Hematopoietic multipotent progenitor cell (in vitro differentiated cells): ENCODE results near the gene SNIP1. TPM values are rescaled to one million over a fixed set of nuclear protein-coding genes. Genes with fewer than 3 reads are reported as not detected.
"Not testable (repeated sequence)": the region's sequence is repeated elsewhere in the genome, so short reads cannot be mapped to it uniquely, and the experiment has no call there.

Experiments
- DNase-seq, 3 donors: peaks; one replicate each; pipeline ENCODE4 v3.0.0-alpha.2; 2011 to 2015; ENCODE audit warnings: low read depth in 2 of 3, low spot score in 2 of 3
- total RNA-seq: library from RNA; depleted of rRNA; stranded (reverse); fragments of >200 nt; gene quantifications from one replicate; pipeline ENCODE4 v1.2.3, GENCODE V29; 2012

SNIP1 gene
- total RNA-seq, 1 donor = 11.0 TPM

DNA sequence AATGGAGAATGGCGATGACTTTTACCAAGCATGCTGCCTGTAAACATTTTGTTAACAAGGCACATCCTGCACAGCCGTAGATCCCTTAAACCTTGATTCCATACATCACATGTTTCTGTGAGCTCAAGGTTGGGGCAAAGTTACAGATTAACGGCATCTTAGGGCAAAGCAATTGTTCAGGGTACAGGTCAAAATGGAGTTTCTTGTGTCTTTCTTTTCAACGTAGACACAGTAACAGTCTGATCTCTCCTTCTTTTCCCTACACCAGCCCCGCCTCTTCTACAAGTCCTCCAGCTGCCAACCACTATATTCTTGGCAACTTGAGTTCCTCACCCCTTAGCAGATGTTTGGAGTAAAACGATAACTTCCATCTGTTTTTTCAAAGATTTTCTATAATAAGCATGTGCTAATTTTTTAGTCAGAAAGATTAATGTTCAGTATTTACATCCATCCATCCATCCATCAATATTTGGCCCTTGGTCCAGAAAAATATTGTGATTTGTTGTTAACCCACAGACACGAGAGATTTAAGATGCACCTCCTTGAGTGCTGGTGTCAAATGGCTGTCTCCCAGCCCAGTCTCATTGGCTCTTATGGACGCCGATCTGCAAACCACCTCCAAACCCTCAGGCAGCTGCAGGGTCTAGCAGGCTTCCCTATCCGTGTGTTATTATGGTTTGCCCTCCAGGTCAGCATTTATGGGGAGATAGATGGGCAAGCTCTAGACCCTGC lies 6.5 kb upstream of the SNIP1 start:
- DNase-seq = no peak

DNA sequence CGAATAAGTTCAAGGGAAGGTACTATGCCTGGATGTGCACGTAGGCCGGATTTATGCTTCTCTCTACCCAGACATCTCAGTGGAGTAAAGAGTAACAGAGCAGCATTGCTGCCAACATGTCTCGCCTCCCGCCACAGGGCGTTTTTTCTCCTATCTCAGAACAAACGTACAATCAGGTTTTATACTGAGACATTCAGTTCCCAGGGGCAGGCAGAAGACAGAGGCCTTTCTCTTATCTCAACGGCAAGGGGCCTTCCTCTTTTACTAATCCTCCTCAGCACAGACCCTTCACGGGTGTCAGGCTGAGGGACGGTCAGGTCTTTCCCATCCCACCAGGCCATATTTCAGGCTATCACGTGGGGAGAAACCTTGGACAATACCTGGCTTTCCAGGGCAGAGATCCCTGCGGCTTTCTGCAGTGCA lies 5.9 kb upstream of the SNIP1 start:
- peak in 2 of 3 donors; percentile 5 to 18 for DNase-seq

DNA sequence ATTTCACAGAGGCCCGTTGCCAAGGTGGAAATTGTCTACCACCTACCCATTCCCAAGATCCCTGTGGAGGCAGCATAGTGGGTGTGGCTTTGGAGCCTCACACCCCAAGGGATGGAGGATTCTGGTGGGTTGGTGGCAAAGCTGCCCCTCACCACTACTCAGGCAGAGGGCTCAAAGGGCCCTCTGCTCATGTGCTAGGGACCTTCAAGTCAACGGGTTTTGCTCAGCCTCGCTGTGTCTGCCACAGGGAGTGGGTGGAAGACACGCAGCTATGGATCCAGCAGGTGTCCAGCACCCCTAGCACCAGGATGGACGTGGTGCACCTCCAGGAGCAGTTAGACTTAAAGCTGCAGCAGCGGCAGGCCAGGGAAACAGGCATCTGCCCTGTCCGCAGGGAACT lies 5.0 kb upstream of the SNIP1 start:
- no peak for DNase-seq

DNA sequence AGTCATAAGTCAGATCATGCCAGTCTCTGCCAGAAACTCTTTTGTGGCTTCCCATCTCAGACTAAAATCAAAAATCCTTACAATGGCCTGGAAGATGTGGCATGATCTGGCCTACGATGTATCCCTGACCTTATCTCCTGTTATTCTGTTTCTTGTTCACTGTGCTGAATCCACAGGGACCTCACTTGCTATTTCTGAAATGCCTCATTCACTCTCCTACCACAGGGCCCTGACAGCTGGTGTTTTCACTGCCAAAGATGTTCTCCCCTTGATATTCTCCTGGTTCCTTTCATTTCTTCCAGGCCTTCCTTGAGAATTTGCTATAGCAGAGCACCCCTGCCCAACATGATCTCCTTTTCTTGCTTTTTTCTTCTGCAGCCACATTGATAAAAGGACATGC lies 4.3 kb upstream of the SNIP1 start:
- DNase-seq = no peak

DNA sequence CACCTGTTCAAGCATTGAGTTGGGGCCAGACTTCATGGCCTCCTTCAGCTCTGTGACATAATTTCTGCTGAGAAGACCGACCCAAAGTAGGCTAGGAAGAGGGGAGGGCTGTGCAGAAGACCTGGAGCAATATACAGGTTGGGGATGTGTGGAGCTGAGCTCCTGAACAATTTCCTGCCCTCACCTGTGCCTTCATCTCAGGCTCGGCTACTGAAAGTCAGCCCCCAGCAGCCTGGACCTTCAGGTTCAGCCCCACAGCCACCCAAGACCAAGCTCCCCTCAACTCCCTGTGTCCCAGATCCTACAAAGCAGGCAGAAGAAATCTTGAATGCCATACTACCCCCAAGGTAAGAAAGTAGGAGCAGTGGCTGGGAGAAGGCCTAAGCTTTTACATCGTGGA lies 3.3 kb upstream of the SNIP1 start:
- DNase-seq = no peak

DNA sequence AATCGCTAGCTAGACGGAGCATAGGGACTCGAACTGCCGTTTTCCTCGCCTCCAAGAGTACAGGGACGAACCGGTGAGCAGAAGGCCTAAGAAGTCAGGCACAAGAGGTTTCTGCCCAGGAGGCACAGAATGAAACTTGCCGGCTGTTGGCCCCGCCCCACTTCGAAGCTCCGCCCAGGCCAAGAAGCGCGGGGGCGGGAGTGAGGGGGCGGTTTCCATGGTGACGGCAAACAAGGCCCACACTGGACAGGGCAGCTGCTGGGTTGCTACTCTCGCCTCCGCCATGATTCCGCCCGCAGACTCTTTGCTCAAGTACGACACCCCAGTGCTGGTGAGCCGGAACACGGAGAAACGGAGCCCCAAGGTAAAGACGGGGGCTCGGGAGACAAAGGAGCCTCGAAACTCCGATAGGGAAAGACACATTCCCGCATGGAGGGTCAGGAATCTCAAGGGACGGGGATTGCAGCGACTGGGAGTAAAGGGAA lies 2.7 kb upstream of the SNIP1 start, which contains the start of gene DNALI1:
TSS of gene DNALI1 (plus strand) at position 229 of the 485 bp plus-strand sequence. CDS start at position 284, 55 bp downstream.
- peak in 2 of 3 donors; percentile 51 to 56 for DNase-seq

DNA sequence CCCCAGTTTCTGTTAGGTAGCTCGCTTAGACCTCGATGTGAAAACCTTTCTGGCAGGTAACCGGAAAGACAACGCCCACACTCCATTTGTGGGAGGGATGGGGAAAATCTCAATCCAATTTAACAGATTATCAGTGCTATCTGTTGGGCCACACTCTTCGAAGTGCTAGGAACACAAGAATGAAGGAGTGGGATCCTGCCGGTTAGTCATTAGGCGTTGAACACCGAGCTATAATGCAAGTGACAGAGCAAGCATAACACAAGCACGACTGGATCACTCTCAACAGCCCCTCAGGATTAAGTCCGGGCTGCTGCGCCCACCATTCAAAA lies 531 bp downstream of the SNIP1 start:
- peak in 1 of 3 donors; percentile 8 for DNase-seq

DNA sequence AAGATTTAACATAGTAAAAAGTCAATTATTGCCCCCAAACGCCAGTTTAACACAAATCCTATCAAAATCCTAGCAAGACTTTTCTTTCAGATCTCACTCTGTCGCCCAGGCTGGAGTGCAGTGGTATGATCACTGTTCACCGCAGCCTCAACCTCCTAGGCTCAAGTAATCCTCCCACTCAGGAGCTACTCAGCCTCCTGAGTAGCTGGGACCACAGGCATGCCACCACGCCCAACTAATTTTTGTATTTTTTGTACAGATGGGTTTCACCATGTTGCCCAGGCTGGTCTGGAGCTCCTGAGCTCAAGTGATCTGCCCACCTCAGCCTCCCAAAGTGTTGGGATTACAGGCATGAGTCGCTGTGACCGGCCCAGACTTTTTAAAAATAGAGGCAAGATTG lies 4.8 kb downstream of the SNIP1 start:
- DNase-seq = no peak

DNA sequence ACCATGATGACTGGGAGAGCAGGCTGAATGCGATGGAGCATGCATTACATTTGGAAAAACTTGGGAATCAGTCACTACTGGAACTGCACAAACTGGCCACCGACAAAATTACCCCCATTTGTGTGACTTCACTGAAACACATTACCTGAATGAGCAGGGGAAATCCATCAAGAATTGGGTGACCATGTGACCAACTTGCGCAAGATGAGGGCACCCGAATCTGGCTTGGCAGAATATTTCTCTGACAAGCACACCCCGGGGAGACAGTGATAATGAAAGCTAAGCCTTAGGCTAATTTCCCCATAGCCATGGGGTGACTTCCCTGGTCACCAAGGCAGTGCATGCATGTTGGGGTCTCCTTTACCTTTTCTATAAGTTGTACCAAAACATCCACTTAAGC lies 9.1 kb downstream of the SNIP1 start:
- DNase-seq = no peak

DNA sequence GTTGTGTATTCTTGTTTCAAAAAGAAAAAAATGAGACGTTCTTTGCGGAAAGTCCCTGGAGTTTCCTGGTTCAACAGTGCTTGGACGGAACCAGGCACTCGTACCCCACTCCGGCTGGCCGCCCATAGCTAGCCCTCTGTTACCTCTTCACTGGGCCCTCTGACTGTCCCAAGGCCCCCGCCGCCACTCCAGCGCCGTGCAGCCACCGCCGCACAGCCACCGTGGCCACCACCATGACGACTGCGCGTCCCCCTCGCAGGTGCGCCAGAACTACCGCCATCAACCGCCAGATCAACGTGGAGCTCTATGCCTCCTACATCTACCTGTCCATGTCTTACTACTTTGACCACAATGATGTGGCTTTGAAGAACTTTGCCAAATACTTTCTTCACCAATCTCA lies 9.6 kb downstream of the SNIP1 start:
- DNase-seq = no peak

DNA sequence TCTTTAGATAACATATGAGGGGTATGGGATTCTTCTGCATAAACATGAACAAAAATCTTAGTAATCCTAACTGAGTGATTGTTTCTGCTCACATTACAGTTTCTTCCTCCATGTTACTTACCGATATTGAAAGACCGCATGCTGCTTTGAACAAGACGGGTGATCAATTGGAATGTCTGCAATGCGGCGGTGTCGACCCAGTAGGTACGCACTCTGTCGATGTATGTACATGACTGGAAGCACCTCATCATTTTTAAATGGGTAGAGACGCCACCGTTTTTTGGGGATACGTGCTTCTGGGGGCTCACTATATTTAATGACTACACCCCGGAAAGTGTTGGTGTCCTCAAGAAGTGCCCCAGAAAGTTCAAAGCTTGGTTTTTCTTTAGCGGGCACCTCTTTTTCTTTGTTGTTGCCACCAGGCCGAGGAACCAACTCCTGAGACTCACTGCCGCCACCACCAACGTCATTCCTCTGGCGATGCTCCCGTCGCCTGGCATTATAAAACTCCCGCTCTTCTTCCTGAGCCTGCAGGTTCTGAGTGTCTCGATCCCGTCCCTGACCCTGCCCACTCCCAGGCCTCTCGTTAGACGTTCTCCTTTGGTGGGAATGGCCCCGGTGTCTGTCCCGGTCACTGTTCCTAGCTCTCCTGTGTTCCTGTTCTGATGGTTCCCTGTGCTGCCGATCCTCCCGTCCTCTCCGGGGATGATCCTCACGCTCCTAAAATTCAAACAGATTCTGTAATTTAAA lies 13.9 kb downstream of the SNIP1 start:
- DNase-seq = no peak

DNA sequence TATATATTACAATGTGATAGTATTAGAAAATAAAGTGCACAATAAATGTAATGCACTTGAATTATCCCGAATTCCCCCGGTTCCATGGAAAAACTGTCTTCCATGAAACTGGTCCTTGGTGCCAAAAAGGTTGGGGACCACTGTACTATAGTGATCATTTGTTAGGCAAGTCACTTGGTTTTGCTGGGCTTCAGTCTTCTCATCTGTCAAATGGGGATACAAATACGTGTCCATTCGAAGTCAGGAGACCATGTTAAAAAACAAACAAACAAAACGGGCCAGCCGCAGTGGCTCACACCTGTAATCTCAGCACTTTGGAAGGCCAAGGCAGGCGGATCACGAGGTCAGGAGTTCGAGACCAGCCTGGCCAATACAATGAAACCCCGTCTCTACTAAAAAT lies 14.9 kb downstream of the SNIP1 start:
- not testable (repeated sequence) for DNase-seq

DNA sequence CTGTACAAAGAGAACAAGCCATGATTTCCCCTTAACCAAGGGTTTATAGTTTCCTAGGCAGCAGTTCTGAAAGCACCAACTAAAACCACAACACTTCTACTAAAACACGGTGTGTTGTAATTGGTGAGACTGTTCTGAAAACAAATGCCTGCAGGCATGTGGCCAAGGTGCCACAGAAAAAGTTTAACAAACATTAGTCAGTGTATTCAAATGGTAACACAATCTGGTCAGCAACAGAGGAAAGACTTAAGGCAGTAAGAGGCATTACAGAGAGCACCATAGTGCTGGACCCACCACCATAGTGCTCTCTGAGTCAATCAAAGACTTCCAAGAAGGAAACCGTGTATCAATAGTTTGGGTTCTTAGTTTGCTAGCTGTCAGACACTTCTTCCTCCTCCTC lies 16.7 kb downstream of the SNIP1 start:
- no peak for DNase-seq

DNA sequence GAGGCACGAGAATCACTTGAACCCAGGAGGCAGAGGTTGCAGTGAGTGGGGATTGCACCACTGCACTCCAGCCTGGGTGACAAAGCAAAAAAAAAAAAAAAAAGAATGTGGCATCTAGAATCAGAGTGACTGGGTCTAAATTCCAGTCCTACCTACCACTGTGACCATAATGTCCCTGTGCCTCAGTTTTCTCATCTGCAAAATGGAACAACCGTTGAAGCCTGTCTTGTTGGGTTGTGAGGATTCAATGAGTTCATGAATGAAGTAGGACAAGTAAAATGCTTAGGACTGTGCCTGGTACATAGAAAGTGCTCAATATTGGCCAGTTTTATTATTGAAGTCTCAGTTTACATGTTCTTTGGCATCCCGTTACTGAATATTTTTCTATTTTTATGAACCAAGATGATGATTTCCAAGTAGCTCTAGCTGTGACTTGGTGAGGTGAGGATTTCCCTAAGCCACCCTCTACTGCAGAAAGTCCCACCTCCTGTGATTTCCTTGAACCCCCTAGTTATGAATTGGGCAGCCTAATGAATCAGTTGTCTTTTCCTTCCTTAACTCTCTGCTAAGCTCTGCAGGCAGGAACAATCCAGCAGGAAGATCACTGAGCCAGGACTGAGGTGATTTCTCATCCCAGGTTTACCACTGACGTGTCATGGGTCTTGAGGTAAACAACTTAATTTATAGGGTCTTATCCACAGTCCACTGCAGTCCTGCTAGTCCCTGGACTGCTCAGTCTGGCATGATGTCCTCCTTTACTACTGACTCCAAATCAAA lies 20.6 kb downstream of the SNIP1 start:
- DNase-seq = no peak

DNA sequence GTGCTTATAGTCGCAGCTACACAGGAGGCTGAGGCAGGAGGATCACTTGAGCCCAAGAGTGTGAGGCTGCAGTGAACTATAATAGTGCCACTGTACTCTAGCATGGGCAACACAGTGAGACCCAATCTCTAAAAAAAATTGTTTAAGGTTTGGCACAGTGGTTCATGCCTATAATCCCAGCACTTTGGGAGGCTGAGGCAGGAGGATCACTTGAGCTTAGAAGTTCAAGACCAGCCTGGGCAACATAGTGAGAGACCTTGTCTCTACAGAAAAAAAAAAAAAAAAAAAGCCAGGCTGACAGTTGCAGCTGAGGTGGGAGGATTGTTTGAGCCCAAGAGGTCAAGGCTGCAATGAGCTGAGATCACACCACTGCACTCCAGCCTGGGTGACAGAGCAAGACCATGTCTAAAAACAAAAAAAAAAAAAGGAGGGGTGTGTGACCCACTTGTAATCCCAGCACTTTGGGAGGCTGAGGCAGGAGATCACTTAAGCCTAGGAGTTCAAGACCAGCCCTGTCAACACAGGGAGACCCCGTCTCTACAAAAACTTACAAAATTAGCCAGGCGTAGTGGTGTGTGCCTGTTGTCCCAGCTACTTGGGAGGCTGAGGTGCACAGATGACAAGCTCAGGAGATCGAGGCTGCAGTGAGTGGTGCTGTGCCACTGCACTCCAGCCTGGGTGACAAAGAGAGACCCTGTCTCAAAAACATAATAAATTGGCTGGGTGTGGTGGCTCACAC lies 21.5 kb downstream of the SNIP1 start:
- DNase-seq = not testable (repeated sequence)

DNA sequence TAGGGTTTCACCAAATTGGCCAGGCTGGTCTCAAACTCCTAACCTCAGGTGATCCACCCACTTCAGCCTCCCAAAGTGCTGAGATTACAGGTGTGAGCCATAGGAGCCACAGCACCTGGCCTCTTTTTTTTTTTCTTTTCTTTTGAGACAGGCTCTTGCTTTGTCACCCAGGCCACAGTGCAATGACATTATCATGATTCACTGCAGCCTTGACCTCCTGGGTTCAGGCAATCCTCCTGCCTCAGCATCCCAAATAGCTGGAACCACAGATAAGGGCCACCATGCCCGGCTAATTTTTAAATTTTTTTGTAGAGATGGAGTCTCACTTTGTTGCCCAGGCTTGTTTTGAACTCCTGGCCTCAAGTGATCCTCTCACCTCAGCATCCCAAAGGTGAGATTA lies 24.2 kb downstream of the SNIP1 start:
- DNase-seq = not testable (repeated sequence)

DNA sequence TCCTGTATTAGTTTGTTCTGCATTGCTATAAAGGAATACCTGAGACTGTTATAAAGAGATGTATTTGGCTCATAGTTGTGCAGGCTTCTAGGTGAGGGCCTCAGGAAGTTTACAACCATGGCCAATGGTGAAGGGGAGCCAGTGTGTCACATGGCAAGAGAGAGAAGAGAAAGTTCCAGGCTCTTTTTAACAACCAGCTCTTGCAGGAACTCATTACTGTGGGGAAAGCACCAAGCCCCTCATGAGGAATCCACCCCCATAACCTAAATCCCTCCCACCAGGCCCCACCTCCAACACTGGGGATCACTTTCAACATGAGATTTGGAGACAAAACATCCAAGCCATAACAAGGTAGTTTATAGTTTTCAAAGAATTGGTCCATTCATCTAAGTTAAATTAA lies 34.5 kb downstream of the SNIP1 start:
- no peak for DNase-seq

DNA sequence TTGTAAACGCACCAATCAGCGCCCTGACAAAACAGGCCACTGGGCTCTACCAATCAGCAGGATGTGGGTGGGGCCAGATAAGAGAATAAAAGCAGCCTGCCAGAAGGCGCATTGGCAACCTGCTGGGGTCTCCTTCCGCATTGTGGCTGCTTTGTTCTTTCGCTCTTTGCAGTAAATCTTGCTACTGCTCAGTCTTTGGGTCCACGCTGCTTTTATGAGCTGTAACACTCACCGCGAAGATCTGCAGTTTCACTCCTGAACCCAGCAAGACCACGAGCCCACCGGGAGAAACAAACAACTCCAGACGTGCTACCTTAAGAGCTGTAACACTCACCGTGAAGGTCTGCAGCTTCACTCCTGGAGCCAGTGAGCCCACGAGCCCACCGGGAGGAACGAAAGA lies 35.2 kb downstream of the SNIP1 start:
- DNase-seq = not testable (repeated sequence)

DNA sequence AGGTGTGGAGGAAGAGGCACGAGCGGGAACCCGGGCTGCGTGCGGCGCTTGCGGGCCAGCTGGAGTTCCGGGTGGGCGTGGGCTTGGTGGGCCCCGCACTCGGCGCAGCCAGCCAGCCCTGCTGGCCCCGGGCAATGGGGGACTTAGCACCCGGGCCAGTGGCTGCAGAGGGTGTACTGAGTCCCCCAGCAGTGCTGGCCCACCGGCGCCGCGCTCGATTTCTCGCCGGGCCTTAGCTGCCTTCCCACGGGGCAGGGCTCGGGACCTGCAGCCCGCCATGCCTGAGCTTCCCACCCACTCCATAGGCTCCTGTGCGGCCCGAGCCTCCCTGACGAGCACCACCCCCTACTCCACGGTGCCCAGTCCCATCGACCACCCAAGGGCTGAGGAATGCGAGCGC lies 35.9 kb downstream of the SNIP1 start:
- not testable (repeated sequence) for DNase-seq

DNA sequence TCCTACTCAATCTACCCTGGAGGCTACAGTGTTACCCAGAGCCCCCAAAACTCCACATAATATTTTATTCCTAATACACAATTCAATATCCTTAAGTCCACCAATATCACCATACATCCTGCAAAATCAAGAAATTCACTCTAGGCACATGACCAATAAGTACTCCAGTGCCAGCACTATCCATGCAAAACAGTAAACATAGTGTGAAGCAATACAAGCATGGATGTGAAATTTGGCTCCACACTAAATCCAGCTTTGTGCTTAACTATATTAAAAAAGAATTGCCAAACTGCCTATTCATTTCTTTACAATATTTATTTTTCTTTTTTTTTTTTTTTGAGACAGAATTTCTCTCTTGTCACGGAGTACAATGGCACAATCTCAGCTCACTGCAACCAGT lies 36.5 kb downstream of the SNIP1 start:
- DNase-seq = no peak
